ENCODE data around the gene RUNX2.

DNA sequence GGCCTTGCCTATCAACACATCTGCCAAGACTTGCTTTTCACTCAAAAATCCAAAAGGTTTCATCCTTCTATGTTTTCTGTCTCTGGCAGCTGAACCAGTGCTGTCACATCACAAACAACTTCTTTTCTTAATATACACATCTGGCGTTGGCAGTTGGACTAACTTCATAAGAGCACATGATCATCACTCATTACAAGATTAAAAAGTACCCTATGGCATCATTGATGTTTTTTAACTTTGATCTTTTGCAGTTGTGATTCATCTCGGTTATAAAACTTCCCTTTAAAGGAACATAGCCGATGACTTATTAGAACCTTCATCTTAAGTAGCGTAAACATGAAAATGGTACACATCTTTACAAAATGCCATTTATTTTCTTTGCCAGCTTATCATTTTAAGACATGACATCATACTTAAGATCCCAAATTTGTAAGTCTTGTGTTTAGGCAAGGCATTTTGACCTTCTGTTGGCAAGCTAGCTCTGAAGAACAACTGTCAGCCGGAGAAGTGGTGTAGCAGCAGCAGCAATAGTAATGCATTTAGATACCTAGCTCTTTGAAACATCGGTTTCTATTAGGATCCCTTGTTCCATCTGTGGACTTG lies 113.8 kb downstream of the RUNX2 start:
- TF ChIP-seq EZH2 (IDR thresholded peaks at IDR 0.05; ENCODE audit: borderline replicate concordance, insufficient read depth, low read depth, low read length, poor library complexity, severe bottlenecking), result no peak
- TF ChIP-seq, protein P1, sequence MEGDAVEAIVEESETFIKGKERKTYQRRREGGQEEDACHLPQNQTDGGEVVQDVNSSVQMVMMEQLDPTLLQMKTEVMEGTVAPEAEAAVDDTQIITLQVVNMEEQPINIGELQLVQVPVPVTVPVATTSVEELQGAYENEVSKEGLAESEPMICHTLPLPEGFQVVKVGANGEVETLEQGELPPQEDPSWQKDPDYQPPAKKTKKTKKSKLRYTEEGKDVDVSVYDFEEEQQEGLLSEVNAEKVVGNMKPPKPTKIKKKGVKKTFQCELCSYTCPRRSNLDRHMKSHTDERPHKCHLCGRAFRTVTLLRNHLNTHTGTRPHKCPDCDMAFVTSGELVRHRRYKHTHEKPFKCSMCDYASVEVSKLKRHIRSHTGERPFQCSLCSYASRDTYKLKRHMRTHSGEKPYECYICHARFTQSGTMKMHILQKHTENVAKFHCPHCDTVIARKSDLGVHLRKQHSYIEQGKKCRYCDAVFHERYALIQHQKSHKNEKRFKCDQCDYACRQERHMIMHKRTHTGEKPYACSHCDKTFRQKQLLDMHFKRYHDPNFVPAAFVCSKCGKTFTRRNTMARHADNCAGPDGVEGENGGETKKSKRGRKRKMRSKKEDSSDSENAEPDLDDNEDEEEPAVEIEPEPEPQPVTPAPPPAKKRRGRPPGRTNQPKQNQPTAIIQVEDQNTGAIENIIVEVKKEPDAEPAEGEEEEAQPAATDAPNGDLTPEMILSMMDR (IDR thresholded peaks at IDR 0.05), result no peak
